Calu3 (cell line): ENCODE data around the gene PKMYT1. TPM values are rescaled to one million over a fixed set of nuclear protein-coding genes. Genes with fewer than 3 reads are reported as not detected.

Experiments used
- BruUV-seq: library from RNA; stranded (reverse); fragments of 400-500 nt; replicated peaks from 2 replicates; lab custom pipeline; 2021; lab: Mats Ljungman, UMichigan
- CTCF ChIA-PET: fragments of 300-600 bp; sonication (Branson Sonifier 250); formaldehyde crosslinking; loops from one replicate; lab custom pipeline; 2022; ENCODE audit warnings: antibody characterized with exemption; lab: Charles Lee
- DNase-seq: peaks from one replicate; pipeline ENCODE4 v3.0.0; 2022
- H3K27ac Mint-ChIP-seq: one replicate; pipeline ENCODE4 v1.8.0; 2022; ENCODE audit warnings: mixed read lengths; ENCODE audit not compliant: unreplicated experiment
- H3K27me3 Mint-ChIP-seq: one replicate; pipeline ENCODE4 v1.8.0; 2022; ENCODE audit warnings: mixed read lengths; ENCODE audit not compliant: unreplicated experiment
- H3K36me3 Mint-ChIP-seq: one replicate; pipeline ENCODE4 v1.8.0; 2022; ENCODE audit warnings: mild to moderate bottlenecking, moderate library complexity, mixed read lengths; ENCODE audit not compliant: insufficient read depth, unreplicated experiment
- H3K4me1 Mint-ChIP-seq: one replicate; pipeline ENCODE4 v1.8.0; 2022; ENCODE audit warnings: mild to moderate bottlenecking, low read depth, mixed read lengths; ENCODE audit not compliant: unreplicated experiment
- H3K4me3 Mint-ChIP-seq: one replicate; pipeline ENCODE4 v1.8.0; 2022; ENCODE audit warnings: mild to moderate bottlenecking, low read depth, moderate library complexity, mixed read lengths; ENCODE audit not compliant: unreplicated experiment
- H3K9me3 Mint-ChIP-seq: one replicate; pipeline ENCODE4 v1.8.0; 2022; ENCODE audit warnings: low read depth, mixed read lengths; ENCODE audit not compliant: unreplicated experiment
- CTCF ChIP-seq: fragments of 200-600 bp; IDR thresholded peaks from one replicate; pipeline ENCODE4 v1.8.0; 2022; ENCODE audit warnings: antibody characterized with exemption; ENCODE audit not compliant: unreplicated experiment
- intact Hi-C: fragments of 100-400 bp; cut with micrococcal nuclease; formaldehyde crosslinking; loops from one replicate; pipeline ENCODE4 v1.10.0; 2022; ENCODE audit not compliant: unreplicated experiment
- total RNA-seq: library from RNA; stranded (reverse); gene quantifications from 2 replicates; pipeline ENCODE4 v1.2.3, GENCODE V29; 2022

The PKMYT1 gene
- total RNA-seq, 1 experiment from 2014 or later: 107 TPM

DNA sequence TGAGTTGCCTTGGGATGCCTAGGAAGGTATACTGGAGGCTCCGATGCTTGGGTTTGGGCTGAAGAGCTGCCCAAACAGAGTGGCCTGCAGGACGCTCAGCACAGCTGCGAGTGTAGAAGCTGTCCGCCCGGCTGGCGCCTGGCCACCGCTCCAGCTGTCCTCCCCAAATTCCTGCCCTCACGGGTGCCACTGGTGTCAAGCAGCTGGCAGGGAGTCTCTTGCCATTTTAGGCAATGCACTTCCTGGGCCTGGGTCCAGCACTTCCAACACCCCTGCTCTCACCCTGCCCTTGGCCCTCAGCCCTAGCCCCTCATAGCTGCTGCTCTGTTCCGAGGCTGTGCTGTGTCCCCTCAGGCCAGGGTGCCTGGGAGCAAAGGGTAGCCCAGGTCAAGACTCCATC, 5.2 kb upstream of the PKMYT1 start:
- H3K27ac Mint-ChIP-seq: no peak overlapping the region
- no peak overlapping the region for H3K4me3 Mint-ChIP-seq
- no TSS peak for BruUV-seq
- peaks cover 26% of the 10 kb centered on the region for H3K4me1 Mint-ChIP-seq
- H3K9me3 Mint-ChIP-seq: no peaks in the 10 kb centered on the region
- H3K27me3 Mint-ChIP-seq: no peaks in the 10 kb centered on the region
- no peak for TF ChIP-seq CTCF
- no peak for DNase-seq
- CTCF ChIA-PET: no interaction called here
- peaks cover 30% of the 10 kb centered on the region for H3K36me3 Mint-ChIP-seq
- intact Hi-C loops: no loop called here

DNA sequence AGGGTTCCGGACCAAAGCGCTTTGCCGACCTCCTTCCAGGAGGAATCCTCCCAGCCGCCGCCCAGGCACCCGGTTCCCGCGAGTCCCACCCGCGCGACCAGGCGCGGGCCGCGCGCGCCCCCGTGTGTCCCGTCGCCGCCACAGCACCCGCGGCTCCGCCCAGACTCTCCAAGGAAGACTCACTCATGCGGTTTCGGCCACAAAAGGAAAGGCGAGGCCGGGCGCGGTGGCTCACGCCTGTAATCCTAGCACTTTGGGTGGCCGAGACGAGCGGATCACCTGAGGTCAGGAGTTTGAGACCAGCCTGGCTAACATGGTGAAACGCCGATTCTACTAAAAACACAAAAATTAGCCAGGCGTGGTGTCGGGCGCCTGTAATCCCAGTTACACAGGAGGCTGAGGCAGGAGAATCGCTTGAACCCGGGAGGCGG, 3.5 kb upstream of the PKMYT1 start:
- Mint-ChIP-seq H3K9me3 (no peaks in the 10 kb centered on the region), H3K4me1 (peaks cover 26% of the 10 kb centered on the region), H3K27ac (peak overlapping the region; percentile 61), H3K4me3 (peak overlapping the region; percentile 67), H3K27me3 (no peaks in the 10 kb centered on the region), H3K36me3 (peaks cover 37% of the 10 kb centered on the region)
- CTCF ChIA-PET: interaction anchor here (0.6 to 2.1 kb wide), 2 partner anchors 14 to 409 kb away, joined by 3 to 10 read pairs; no protein-coding TSS in a partner anchor
- no TSS peak for BruUV-seq
- DNase-seq: peak; percentile 89
- intact Hi-C loops: no loop called here
- peak; percentile 97 for TF ChIP-seq CTCF

DNA sequence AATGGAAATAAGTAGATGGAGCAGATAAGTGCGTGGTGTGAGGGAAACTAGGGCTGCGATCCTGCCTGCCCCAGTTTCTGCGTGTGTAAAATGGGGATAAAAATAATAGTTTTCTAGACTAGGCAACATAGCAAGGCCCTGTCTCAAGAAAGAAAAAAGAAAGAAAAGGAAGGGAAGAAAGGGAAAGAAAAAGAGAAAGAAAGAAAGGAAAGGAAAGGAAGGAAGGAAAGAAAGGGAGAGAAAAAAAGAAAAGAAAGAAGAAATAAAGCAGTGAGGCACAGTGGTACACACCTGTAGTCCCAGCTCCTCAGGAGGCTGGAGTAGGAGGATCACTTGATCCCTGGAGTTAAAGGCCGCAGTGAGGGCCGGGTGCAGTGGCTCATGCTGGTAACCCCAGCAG, 2.2 kb upstream of the PKMYT1 start:
- Mint-ChIP-seq H3K27ac (no peak overlapping the region), H3K36me3 (peaks cover 37% of the 10 kb centered on the region), H3K4me3 (no peak overlapping the region), H3K4me1 (peaks cover 34% of the 10 kb centered on the region), H3K27me3 (no peaks in the 10 kb centered on the region), H3K9me3 (no peaks in the 10 kb centered on the region)
- no TSS peak for BruUV-seq
- CTCF ChIA-PET: interaction anchor here (0.7 to 2.1 kb wide), 2 partner anchors 12 to 149 kb away, joined by 9 to 10 read pairs; no protein-coding TSS in a partner anchor
- intact Hi-C loops: no loop called here
- no peak for TF ChIP-seq CTCF
- DNase-seq: no peak

- H3K36me3 Mint-ChIP-seq: peaks cover 37% of the 10 kb centered on the region
- intact Hi-C loops: no loop called here
- CTCF ChIA-PET: interaction anchor here (2.1 kb wide), 1 partner anchor 12 kb away, joined by 10 read pairs; no protein-coding TSS in a partner anchor
- peaks cover 40% of the 10 kb centered on the region for H3K4me1 Mint-ChIP-seq
- no peak for DNase-seq
- no peaks in the 10 kb centered on the region for H3K27me3 Mint-ChIP-seq
- H3K27ac Mint-ChIP-seq: peak overlapping the region; percentile 61
- peak overlapping the region; percentile 88 for H3K4me3 Mint-ChIP-seq
- H3K9me3 Mint-ChIP-seq: no peaks in the 10 kb centered on the region
- no peak for TF ChIP-seq CTCF
- BruUV-seq: no TSS peak
These were observed 1.6 kb upstream of the PKMYT1 start for GRCh38 chr16:2981899-2982250.
